ENCODE measurements around the gene TTI1. TPM values are rescaled to one million over a fixed set of nuclear protein-coding genes. Genes with fewer than 3 reads are reported as not detected.
A peak's percentile ranks its signal among the peaks of the same experiment; 100 is the strongest.

TTI1 gene
- total RNA-seq, 1 experiment from 2014 or later: 26.6 TPM

- Histone ChIP-seq H3K4me3 (ENCODE audit: low read depth in 2 of 2, low read length in 2 of 2) (no peak overlapping the region), H3K36me3 (ENCODE audit: control insufficient read depth, insufficient read depth, low read length) (peaks cover 26% of the 10 kb centered on the region), H3K9me3 (ENCODE audit: control insufficient read depth, insufficient read depth, low read depth, low read length) (no peaks in the 10 kb centered on the region), H3K27ac (ENCODE audit: low read length) (no peak overlapping the region), H3K27me3 (ENCODE audit: control insufficient read depth, insufficient read depth, low read length) (no peaks in the 10 kb centered on the region), H3K4me1 (ENCODE audit: control insufficient read depth, insufficient read depth, low read length) (peaks cover 12% of the 10 kb centered on the region)
- ChIA-PET CTCF (no interaction called here), POLR2A (no interaction called here)
- DNase-seq (ENCODE audit: low read depth, low spot score): no peak
- BruUV-seq (replicated peaks): no TSS peak
- peak; percentile 69 for ATAC-seq
- intact Hi-C loops (cut with micrococcal nuclease; ENCODE audit: unreplicated experiment) (loop anchor here (10.0 kb wide), 1 partner anchor 275 kb away; no protein-coding TSS in a partner anchor), in situ Hi-C loops (cut with HindIII; ENCODE audit: low pct_unique_long_range_greater_than_20kb, low sequenced_read_pairs) (no loop called here)
- TF ChIP-seq CTCF (IDR thresholded peaks at IDR 0.05): no peak
- no peak for TF ChIP-seq REST (IDR thresholded peaks at IDR 0.05; ENCODE audit: insufficient read depth in 1 of 2, low read depth in 2 of 2, low read length in 1 of 2)
- no peak for TF ChIP-seq POLR2AphosphoS5 (IDR thresholded peaks at IDR 0.05; ENCODE audit: low read depth, low read length)
- TF ChIP-seq SIN3A (IDR thresholded peaks at IDR 0.05; ENCODE audit: borderline replicate concordance, insufficient read depth, low read depth, low read length): no peak
- no peak for TF ChIP-seq TCF7L2 (IDR thresholded peaks at IDR 0.05; ENCODE audit: low read depth, low read length)
Observed at GRCh38 chr20:38049800-38050199, 16.5 kb upstream of the TTI1 start.

GRCh38 chr20:38046572-38046971, 13.3 kb upstream of the TTI1 start:
- ChIA-PET CTCF (no interaction called here), POLR2A (no interaction called here)
- H3K36me3 ChIP-seq (ENCODE audit: control insufficient read depth, insufficient read depth, low read length): peaks cover 30% of the 10 kb centered on the region
- DNase-seq (ENCODE audit: low read depth, low spot score) (no peak), ATAC-seq (no peak)
- no peaks in the 10 kb centered on the region for H3K27me3 ChIP-seq (ENCODE audit: control insufficient read depth, insufficient read depth, low read length)
- H3K4me1 ChIP-seq (ENCODE audit: control insufficient read depth, insufficient read depth, low read length): peaks cover 7% of the 10 kb centered on the region
- BruUV-seq (replicated peaks): TSS peak; percentile 33
- H3K9me3 ChIP-seq (ENCODE audit: control insufficient read depth, insufficient read depth, low read depth, low read length): no peaks in the 10 kb centered on the region
- H3K4me3 ChIP-seq (ENCODE audit: low read depth in 2 of 2, low read length in 2 of 2): no peak overlapping the region
- H3K27ac ChIP-seq (ENCODE audit: low read length): no peak overlapping the region
- in situ Hi-C loops (cut with HindIII; ENCODE audit: low pct_unique_long_range_greater_than_20kb, low sequenced_read_pairs): no loop called here
- TF ChIP-seq TCF7L2 (IDR thresholded peaks at IDR 0.05; ENCODE audit: low read depth, low read length) (no peak), POLR2AphosphoS5 (IDR thresholded peaks at IDR 0.05; ENCODE audit: low read depth, low read length) (no peak), SIN3A (IDR thresholded peaks at IDR 0.05; ENCODE audit: borderline replicate concordance, insufficient read depth, low read depth, low read length) (no peak), CTCF (IDR thresholded peaks at IDR 0.05) (no peak), REST (IDR thresholded peaks at IDR 0.05; ENCODE audit: insufficient read depth in 1 of 2, low read depth in 2 of 2, low read length in 1 of 2) (no peak)
- intact Hi-C loops (cut with micrococcal nuclease; ENCODE audit: unreplicated experiment): no loop called here

All from Panc1 (cell line).